GM21367 (cell line): ENCODE measurements around the gene GBX2.

Experiments
- ATAC-seq: cut with Tn5 transposase; IDR thresholded peaks from one replicate; pipeline ENCODE4 v1.9.1; 2021; ENCODE audit not compliant: unreplicated experiment

GBX2 gene

DNA sequence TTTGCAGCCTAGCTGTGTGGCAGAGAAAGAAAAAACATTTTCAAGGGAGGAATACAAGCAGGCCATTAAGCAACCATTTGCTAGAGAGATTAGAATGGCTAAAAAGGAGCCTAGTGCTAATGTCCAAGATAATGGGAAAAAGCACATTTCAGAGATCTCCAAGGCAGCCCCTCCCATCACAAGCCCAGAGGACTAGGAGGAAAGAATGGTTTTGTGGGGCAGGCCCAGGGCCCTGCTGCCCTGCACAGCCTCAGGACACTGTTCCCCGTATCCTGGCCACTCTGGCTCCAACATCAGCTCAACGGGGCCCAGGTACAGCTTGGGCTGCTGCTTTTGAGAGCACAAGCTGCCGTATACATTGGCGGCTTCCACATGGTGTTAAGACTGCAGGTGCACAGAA, 16.5 kb upstream of the GBX2 start:
- no peak for ATAC-seq

DNA sequence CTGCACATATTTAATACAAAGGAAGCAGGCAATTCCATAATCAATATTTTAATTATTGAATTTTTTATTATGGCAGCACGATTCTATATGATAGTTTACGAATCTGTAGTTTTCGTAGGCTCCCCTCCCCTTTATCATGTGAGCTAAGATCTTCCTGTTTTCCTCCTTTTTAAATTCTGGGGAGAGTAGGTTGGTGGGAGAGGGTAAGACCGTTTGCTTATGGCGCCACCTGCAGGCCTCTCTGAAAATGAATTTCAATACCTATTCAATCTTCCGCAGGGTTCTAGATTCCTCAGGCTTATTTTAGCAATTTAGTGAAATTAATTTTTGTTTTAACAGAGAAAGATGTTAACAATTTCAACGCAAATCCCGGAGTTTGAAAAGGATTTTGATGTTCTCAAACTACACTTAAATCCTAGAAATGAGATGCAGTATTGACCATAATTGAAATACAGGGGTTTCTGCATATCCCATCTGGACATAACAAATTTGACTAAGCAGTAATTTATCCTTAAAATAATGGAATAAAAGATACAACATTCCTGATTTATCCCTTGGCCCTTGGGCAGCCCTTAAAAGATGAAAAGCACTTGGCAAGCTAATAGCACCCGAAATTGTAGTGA, 12.8 kb upstream of the GBX2 start:
- ATAC-seq, result no peak

DNA sequence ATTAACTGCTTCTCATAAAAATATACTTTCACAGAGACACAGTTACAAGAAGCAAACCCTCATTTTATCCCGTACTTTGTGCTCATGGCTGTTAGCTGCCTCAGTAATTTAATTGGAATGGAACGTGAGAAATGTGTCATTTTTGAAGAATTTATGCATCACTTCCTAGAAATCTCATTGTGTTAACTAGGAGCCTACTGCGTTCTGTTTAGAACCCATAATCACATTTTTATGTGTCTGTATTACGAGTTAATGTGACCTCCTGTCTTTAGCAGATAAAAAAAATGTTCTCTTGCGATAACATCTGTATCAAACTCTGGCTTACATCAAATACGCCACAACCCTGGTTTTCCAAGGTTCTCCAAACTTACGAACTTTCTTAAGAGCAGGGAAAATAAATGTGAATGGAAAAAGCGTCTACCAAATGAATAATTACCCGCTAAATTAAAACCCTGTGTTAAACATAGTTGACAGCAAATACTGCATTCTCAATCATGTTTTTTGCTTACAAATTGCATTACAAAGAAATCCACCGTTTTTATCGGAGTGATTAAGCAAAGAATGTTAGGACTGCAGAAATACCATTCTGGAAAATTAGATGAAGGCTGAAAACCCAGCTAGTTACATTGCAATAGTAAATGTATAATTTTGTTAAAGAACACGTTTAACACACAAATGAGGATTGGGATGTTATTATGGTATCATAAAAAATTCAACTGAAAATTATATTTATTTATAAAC, 12.1 kb upstream of the GBX2 start:
- no peak for ATAC-seq

DNA sequence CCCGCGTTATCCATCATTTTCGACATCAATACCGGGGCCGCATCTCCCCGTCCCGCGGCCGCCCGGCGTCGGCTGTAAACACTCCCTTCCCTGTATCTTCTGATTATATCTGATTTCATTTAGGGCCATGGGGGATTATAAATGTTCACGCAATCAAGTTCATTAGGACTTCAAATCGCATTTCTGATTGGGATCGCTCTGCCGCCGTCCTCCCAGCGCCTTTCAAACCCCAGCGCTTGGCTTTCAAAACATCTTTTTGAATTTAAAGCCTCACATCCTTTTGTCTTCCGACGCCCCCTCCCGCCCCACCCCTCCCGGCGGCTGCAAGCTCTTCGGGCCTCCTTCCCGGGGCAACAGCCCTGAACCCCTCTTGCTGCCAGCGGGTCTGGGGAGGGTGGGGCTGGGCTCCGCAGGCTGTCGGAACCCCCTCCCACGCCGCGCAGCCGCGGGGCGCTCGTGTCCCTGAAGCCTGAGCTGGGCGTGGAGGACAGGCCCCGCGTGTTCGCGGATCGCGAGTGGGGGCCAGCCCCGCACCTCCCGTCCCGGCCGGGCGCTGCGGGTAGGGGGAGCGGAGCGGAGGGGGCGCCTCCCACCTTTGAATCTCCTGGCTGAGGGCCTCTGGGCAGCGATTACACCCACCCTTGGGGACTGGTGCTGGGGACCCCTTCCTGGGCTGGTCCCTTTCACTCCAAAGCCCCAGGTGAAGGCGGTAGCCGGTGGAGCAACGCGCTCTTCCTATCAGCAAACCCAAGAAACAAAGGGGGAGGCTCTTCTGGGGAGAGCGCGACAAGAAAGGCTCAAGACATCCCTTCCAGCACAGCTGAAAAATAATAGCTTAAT, 11.3 kb upstream of the GBX2 start:
- no peak for ATAC-seq

DNA sequence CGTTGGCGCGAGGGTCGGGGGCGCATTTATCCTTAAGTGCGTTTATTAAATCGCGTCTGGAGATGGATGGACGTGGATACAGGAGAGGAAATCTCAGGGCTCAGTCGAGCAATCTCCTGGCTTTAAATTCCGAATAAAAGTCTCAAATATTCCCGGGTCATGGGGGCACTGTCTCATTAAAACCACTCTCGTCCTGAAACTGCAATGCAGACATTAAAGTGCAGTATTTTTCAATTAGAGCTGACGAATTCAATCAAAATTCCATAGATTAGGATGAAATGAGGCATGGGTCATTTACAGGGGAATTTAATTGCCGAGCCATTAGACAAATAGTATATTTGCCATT, 10.7 kb upstream of the GBX2 start:
- ATAC-seq, result no peak

DNA sequence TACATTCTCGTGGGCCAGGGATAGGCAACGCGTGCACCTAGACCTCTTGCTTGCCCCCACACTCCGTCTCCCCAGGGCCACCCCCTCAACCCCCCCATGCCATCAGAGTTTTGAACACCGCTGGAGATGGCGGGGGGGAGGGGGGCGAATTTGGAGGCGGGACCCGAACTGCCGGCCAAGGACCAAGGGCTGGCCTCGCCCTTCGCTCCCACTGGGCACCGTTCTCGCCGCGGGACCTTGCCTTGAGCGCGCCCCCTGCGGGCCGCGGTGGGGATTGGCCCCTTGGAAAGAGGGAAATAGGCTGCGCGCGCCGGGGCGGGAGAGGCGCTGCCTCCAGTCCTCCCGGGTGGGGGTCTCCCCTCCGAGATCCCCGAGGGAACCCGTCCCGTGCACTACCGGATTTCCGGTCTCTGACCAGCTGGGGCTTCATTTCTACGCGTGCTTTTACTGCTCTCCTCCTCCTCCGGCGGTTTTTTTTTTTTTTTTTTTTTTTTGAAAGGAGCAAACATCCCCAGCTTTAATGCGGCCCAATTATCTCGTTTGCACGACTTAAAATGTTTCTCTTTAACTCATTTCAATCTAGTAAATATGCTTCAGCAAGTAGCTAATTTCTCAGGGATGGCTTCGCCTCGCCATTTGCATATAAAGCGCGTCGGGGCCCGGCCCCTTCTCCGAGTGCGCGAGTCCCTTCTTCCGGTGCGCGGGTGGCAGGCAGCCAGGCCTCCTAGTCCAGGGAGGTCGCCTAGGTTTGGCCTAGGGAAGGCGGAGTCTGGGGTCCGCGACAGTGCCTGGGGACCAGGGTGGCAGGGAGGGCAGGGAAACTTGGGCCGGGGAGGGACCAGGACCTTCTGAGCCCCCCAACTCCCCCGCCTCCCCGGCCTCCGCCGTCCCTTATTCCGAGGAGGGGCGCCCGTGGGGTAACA, 10.0 kb upstream of the GBX2 start:
- ATAC-seq, result no peak

DNA sequence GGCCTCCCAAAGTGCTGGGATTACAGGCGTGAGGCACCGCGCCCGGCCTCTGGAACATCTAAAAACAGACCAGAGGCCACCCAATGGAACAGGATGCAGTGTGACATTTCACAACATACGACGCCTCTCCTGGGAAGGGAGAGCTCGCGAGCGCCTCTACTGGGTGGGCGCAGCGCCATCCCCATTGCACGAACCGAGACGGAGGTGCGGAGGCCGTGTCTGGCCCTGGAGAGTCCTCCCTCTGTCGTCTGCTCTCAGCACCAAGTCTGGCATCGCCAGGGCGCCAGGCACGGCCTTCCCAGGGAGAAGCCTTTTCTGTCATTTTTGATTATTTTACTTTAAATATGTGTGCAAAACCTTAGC, 9.4 kb upstream of the GBX2 start:
- ATAC-seq, result no peak

DNA sequence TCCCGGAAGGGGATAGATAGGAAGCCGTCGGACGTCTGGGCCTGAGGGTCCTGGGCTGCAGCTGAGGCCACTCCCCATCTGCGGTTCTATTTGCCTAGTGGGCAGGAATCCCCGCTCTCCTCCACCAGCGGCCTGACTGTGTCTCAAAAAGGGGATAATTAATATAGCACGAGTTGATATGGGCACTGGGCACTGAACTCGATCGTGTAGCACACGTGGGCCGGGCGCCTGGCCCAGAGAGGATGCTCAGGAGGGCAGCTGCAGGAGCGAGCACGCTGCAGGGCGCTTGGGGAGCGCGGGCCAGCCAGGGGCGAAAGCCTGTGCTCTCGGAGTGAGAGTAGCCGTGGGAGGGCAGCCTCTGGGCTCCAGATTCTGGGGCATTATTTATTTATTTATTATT, 8.8 kb upstream of the GBX2 start:
- no peak for ATAC-seq

DNA sequence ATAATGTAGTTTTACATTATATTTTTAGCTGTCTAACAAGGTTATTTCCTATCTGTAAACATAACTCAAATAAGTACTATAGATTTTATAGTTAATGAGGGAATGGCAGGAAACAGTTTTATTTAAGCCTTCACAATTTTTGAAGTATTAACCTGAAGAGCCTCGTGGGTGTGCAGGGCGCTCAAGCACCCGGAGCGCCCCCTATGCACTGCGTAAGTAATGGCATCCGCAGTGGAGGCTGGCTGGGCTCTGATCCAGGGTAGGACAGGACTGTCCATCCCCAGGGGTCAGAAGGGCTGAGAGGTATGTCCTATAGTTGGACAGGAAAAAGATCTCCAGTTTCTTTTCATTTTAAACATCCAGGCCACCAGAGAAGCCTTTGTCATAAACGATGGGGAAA, 8.2 kb upstream of the GBX2 start:
- no peak for ATAC-seq

DNA sequence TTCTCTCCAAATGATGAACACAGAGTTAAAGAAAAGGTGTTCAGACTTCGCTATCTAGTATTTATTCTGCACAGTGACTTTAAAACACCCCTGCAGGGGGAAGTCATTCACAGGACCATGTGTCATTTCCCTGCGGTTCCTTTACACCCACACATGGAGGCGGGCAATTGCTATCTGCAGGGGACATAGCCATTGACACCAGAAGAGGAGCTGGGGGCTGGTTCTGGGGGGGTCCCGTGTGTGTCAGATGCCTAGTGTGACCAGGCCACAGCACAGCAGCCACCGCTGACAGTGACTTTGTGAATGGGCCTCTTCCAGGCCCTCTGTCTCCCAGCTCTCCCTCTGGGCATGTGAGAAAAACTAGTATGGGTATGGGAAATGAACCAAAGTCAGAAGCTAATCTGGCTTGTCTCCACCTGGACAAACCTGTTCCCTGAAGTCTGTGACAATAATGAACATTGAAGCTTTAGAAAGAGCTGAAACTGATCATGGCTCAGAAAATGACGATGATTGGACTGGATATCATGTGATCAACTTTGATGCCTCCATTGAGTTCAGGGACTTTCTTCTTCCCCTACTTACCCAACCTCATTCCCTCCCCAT, 7.5 kb upstream of the GBX2 start:
- ATAC-seq, result no peak

DNA sequence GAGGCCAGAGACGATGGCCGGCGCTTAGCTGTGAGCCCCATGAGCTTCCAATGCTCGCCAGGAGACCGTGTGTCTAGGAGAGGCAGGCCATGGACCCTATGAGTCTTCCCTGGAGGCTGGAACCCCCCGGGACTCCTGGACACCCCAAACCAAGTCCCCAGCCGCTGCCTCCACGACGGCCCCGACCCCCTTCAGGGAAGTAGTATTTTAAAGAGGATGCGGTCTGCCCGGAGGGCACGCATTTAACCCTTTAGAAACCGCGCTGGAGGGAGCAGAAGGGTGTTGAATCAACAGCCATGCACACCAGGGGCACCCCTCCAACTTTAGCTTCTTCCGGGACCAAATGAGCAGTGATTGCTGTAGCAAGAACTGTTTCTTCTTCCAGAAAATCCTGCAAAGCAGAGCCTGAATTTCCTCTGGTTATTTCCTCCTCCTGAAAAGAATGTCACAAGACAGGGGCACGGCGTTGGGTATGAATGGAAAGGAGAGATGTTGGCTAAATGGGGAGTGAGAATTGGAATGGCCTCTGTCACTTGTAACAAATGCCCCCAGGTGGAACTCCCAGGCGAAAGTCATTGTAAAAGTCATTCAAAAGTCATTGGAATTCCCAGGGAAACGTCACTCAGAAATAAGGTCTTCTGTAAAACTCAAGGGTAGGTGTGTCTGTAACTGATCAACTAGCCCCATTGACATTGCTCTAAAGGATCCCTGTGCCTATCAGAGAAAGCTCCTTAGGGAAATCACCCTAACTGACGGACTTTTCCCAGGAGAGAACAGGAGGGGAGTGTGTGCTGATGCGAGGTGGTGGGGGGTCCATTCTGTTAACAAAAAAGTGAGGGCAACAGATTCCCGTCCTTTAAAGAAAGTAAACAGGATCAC, 5.8 kb upstream of the GBX2 start:
- no peak for ATAC-seq

DNA sequence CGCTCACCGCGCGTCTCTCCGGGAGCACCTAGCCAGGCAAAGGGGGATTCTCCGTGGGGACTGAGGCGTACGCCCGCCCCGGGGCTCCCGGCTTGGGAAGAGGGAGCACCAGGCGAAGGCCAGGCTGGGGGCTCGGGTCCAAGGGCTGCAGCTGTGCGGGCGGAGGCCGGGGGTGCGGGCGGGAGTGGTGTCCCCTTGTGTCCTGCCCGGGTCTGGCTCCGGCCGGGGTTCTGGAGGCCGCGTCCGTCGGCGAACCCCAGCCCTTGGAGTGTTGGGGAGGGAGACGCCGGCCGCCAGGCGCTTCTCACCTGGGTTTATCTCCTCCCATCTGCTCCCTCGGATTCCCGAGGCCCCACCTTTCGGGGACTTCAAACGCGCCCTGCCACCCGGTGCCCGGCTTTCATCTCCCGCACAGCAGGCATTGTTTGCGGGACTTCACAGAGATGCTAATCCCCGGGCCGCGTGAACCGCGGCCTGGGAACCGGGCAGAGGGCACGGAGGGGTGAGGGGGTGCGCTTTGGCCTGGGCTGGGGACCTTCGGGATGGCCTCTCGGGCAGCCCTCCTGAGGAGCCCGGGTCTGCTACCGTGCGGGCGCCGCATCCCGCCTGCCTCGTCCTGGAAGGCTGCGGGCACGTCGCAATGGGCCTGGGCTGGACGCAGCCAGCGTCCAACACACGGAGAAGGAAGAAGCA, 5.0 kb upstream of the GBX2 start:
- ATAC-seq, result no peak

DNA sequence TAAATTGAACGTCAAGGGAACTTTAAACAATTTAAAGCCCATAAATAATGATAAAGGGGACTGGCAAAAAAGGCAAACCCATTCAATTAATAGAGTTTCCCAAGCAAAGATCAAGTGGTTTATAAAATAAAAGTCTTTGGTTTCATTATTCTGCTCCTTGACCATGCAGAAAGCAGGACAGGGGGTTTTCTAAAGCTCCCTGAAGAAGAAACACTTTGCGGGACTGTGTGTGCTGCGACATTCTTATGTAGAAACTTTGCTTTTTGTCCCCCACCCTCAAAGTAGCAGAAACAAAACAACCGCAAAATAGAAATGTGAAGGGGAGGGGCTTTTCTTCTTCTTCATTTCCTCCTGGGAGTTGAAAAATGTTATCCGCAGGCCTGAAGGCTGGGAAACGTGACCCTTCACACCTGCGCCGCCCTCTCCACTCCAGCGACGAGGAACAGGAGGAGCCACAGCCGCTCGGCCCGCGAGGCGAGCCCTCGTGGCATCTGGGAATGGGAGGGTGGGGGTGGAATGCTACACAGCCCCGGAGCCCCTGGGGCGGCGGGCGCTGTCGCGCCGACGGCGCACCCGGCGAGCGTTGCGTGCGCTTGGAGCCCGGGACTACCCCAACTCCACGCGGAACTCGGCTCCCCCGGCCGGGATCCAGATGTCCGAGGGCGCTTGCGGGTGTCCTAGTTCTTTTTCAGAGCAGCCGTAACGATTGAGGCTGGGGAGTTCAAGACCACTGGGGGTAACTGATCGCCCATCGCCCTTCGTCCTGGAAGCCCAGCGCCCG, 4.3 kb upstream of the GBX2 start:
- no peak for ATAC-seq

DNA sequence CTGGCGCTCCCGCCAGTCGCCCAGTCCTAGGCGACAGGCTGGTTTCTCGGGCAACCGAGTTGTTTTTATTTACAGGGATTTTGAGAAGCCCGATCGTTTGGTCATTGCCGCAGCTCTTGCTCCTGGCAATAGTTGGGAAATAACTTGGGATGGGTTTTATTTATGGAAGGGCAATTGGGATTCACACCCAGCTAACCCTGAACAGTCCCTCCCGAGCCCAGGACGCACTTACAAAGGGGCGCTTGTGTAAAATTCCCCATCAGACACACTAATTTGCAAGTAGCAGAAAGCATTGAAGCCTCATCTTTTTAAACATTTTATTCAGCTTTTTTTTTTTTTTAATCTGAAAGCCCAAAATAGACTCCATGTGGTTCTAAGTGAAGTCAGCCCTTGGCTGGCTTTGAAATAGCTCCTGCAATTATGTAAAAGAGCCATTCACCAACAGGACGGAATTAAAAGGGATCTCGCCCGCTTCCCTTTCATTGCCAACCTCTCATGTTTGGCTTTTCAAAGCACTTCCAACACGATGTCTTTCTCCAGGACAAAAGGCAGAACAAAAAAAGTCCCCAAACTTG, 3.6 kb upstream of the GBX2 start:
- ATAC-seq, result no peak

DNA sequence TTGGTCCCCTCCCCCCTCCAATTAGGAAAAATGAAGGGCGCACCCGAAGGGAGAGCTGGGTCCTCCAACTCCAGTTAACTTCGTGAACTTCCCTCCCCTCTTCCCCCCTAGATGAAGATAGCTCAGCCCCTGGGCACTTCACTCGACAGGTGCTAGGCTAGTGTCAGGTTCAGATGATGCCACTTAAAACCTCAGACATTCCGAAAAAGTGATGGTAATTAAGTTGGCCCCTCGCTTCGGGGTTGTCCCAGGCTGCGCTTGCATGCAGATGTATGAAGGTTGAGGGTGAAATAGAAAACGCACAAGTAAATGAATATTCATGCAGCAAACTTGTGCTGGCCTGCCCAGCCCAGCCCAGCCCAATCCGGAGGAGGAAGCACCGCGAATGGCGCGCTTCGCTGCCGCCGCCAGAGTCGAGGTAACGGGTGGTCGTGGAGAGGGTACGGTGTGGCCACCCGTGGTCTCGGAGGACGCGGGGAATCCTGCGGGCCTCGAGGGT, 3.0 kb upstream of the GBX2 start:
- no peak for ATAC-seq

DNA sequence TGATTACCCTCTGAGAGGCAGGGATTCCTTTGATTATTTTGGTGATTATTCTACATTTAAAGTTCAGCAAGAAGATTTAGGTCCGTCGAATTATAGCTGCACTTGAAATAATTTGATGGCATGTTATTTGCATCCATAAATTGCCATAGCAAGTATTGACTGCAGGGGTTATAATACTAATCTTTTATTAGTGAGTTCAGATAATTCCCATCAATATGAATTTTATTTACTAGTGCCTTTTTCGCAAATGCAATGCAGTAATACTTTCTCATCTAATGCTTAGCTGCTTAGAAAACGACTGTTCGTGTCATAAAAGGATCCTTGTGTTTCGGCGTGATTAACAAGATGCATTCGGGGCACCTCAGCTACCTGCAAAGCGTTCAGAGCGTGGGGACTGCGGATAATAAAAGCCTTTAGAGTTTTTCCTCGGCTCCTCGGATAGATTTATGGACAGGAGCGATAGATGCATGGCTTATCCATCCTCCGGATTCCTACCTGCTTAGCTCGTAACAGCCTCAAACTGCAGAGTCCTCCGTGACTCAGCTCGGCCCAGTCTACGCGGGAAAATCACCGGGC, 2.5 kb upstream of the GBX2 start:
- no peak for ATAC-seq

DNA sequence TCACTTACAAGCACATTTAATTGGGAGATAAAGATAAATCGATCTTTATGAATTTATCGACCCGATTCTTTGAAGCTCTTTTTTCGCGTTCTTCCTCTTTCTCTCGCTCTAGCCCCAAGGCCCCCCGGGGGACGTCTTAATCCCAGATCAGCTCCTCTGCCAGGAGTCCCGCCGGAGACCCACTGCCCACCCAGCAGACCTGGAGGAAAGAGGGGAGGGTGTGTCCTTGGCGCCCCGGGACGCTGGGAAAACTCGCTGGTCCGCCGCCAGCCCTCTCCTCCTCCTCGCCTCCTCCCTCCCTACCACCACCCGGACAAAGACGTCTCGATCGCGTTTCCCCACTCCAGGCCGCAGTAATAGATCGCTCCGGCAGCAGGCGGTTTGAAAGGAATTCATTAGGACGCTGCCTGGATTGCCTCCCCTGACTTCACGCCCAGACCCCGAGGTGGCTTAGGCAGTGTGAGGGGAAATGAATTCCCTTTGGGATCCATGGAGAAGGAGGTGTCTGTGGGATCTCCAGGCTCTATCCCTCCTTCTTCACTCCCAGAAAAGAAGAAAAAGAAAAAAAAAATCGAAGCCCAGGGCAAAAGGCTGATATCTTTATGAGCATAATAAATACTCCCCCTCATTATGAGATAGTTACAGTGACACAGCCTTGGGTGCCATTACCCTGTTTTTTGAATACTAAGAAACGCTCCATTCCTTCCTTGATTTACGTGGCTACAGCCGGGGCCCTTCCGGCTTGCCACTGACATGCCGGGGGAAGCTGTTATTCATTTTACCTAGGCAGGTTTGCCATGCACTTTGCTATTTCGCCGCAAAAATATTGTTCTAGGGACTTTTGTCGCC, 1.8 kb upstream of the GBX2 start:
- ATAC-seq, result no peak
